Hippocampal formation (tissue), 2 donors: Measurements from ENCODE around the gene BICD1.
A peak's percentile ranks its signal among the peaks of the same experiment; 100 is the strongest.
"Not testable (repeated sequence)": the region's sequence is repeated elsewhere in the genome, so short reads cannot be mapped to it uniquely, and the experiment has no call there.

Source experiments
- DNase-seq, 2 donors: peaks; one replicate each; lab custom pipeline; 2025; lab: John Stamatoyannopoulos, UW

The BICD1 gene

GRCh38 chr12:32196250-32197198 lies 89.9 kb downstream of the BICD1 start:
- no peak for DNase-seq

DNA sequence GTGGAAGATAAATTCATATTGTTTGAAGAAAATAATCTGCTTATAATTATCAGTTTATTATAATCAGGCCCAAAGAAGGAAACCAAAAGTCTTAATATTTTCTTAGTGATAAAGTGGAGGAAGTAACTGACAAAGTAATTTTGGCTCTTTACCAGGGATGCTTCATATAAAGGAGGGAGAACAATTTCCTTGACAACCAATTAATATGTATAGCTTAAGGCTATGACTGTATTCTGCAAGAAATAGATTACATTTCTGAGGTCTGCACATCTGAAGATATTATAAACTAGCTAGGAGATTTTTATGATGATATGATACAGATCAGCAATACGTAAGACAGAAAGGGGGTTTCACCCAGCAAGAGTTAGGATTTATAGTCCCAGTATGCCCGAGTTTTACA lies 90.8 kb downstream of the BICD1 start:
- DNase-seq: no peak

DNA sequence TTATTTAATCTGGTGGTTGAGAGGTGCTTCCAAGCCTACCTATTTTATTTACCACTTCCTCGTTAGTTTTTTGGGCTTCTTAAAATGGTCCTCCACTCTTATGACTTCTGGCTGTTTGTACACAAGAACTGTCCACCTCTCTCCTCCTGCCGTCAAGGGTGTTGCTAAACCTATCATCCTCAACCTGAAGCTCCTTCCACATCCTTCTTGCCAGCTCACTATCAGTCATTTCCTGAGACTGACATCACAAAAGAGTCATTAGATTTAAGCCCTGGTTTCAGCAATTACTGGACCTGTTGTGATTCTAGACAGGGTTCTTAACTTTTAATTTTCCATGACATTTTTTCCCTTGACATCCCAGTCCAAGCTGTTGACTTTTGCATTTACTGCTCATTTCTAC lies 91.9 kb downstream of the BICD1 start:
- DNase-seq: no peak

- DNase-seq: peak in 1 of 2 donors; percentile 29
Measured at GRCh38 chr12:32201096-32201495, 94.4 kb downstream of the BICD1 start.

DNA sequence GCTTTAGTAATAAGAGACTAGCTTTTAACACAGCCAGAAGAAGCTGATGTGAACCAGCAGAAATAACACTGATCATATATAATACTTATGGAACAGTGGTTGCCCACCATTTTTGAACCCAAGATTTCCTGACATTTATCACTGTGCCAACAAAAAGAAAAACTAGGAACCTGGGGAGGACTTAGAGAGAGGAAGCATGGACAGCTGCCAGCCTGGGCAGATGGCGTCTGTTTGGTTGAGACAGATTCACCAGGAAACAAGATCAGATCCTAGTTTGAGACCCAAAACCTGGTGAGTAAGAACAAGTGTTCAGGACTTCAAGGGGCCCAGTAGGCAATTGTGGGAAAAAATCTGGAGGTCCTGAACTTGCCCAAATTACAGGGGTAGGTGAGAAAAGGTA lies 95.3 kb downstream of the BICD1 start:
- DNase-seq: no peak

DNA sequence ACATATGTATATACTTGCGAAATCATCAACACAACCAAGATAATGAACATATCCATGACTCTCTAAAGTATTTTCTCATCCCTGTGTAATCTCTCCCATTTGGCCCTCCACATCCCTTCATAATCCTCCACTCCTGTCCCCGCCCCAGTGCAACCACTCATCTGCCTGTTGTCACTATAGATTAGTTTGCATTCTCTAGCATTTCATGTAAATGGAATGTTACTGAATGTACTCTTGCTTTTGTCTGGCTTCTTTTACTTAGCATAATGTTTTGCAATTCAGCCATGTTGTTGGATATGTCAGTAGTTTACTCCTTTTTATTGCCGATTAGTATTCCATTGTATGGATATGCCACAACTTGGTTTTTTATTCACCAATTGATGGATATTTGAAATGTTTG lies 99.1 kb downstream of the BICD1 start:
- DNase-seq: no peak

DNA sequence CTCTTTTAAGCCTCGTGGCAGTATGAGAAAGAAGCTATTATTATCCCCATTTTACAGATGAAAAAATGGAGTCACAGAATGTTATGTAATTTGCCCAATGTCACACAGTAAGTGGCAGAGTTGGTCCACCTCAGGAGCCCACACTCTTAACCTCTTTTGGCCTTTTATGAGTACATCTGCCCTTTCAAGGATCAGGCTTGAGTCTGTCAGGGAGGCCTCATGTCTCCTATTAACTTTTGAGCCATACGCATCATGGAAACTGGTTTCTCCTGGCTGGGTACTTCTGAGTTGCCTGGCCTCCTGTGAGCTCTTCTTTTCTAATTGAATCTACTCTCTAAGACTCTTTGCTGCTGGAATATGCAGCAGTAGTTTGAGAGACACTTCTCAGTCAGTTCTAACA lies 101.7 kb downstream of the BICD1 start:
- DNase-seq: no peak

- DNase-seq: no peak
Measured at GRCh38 chr12:32211066-32211899, 104.6 kb downstream of the BICD1 start.

DNA sequence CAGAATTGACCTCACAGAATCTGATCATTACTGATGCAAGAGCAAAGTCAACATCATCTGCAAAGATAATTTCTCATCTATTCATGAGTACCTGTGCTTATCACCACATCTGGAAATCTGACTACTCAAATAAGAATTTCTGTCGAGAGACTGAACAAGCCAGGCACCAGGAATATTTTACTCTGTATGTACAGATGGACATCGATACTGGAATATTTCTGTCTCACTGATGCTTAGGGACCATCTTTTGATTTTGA lies 105.2 kb downstream of the BICD1 start:
- no peak for DNase-seq

- no peak for DNase-seq
Measured at GRCh38 chr12:32214723-32215122, 108.1 kb downstream of the BICD1 start.

GRCh38 chr12:32217354-32218310 lies 111.0 kb downstream of the BICD1 start:
- no peak for DNase-seq

GRCh38 chr12:32223941-32224340 lies 117.3 kb downstream of the BICD1 start:
- DNase-seq: no peak

- DNase-seq: no peak
Measured at GRCh38 chr12:32226768-32227167, 120.1 kb downstream of the BICD1 start.

- DNase-seq: no peak
Measured at GRCh38 chr12:32229971-32230612, 123.4 kb downstream of the BICD1 start.

DNA sequence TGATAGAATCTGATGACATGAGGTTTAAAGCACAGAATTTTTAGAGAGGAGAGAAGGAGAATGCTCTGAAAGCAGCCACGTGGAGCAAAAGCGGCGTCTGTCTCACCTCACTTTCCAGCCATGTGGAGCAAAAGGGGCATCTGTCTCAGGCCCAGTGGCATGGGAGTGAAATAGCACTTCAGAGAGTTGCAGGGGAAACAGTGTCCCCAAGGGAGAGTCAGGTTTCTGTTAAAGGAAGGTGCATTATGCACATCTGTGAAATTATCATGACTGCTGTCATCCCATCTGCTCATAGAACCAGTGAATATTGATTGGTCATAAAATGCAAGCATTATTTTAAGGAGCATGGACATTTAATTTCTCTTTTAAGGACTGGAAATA lies 124.0 kb downstream of the BICD1 start:
- no peak for DNase-seq

DNA sequence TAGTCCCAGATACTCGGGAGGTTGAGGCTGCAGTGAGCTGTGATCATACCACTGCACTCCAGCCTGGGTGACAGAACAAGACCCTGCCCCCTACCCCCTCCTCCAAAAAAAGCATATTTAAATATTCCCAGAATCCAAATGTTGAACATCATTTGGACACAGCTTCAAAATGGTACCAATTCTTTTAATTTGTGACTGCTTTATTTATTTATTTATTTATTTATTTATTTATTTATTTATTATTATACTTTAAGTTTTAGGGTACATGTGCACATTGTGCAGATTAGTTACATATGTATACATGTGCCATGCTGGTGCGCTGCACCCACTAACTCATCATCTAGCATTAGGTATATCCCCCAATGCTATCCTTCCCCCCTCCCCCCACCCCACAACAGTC lies 124.7 kb downstream of the BICD1 start:
- not testable (repeated sequence) for DNase-seq

GRCh38 chr12:32233568-32233967 lies 126.9 kb downstream of the BICD1 start:
- no peak for DNase-seq

DNA sequence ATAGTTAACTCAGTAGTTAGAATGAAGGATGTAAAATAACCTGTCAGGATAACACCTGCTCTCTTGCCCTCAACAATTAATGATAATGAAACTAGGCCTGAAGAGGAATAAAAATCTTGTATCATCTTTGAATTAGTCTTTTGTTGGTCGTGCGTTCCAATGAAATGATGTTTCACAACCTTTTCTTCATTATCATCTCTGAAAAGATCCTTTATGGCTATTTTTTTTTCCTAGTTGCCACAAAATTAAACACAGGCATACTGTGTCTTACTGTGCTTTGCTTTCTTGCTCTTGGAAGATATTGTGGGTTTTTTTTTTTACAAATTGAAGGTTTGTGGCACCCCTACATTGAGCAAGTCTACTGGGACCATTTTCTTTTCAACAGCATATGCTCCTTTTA lies 128.6 kb downstream of the BICD1 start:
- no peak for DNase-seq

GRCh38 chr12:32240162-32240561 lies 133.5 kb downstream of the BICD1 start:
- DNase-seq: no peak

GRCh38 chr12:32240831-32241230 lies 134.2 kb downstream of the BICD1 start:
- no peak for DNase-seq

- DNase-seq: no peak
Measured at GRCh38 chr12:32242641-32243040, 136.0 kb downstream of the BICD1 start.
